ENCODE results near the gene NAALADL2. TPM values are rescaled to one million over a fixed set of nuclear protein-coding genes. Genes with fewer than 3 reads are reported as not detected.

NAALADL2 gene
- polyA plus RNA-seq, 3 donors = not detected

DNA sequence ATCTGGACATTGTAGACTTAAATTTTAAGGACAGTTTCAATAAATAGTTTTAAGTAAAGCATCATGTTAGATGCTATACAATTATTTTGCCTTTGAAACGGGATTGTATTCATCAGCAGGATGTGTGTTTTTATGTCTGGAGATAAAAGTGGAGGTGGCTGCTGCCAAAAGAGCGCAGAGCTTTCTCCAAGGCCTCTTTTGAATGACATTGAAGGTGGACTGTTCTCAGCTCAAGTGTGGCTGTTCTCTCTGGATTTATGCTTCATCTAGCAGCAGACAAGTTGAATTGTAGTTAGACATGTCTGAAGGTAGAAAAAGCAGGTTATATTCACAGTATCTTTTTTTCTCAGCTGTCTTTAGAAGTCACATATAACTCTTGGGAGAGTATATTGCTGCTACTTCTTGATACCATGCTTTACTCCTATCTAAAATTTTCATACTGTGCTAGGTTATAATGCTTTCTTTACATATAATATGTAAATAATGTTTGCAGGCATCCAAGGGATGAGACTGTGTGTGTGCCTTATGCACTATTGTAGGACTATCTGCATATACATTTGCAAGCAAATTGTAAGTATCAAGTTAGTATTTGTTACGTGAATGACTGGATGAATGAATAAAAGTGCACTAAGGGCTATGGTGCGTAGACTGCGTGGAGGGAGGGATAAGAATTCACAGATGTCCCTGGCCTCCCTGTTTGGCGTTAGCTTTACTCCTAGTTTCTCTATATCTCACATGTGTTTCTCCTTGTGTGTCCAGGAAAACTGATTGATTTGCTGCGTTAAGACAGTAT, 340.1 kb downstream of the NAALADL2 start:
- no peak for DNase-seq
- TF ChIP-seq, protein P1, sequence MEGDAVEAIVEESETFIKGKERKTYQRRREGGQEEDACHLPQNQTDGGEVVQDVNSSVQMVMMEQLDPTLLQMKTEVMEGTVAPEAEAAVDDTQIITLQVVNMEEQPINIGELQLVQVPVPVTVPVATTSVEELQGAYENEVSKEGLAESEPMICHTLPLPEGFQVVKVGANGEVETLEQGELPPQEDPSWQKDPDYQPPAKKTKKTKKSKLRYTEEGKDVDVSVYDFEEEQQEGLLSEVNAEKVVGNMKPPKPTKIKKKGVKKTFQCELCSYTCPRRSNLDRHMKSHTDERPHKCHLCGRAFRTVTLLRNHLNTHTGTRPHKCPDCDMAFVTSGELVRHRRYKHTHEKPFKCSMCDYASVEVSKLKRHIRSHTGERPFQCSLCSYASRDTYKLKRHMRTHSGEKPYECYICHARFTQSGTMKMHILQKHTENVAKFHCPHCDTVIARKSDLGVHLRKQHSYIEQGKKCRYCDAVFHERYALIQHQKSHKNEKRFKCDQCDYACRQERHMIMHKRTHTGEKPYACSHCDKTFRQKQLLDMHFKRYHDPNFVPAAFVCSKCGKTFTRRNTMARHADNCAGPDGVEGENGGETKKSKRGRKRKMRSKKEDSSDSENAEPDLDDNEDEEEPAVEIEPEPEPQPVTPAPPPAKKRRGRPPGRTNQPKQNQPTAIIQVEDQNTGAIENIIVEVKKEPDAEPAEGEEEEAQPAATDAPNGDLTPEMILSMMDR (IDR thresholded peaks at IDR 0.05) = no peak

DNA sequence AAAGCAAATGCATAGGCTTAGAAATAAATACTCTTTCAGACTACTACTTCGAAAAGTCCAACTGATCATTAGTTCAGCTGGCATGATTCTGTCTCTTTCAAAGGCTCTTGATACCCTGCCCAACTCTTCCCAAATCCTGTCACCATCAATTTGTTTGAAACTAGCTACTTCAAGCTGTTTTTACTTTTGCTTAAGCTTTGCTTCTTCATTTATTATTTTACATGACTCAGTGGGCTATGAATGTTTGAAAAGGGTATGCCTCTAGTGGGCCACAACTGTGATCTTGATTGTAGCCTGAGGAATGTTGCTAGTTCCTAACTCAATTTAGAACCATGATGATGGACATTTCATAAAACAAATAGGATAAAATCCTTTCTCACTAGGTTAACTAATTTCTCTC, 340.8 kb downstream of the NAALADL2 start:
- TF ChIP-seq, protein P1 (IDR thresholded peaks at IDR 0.05) = no peak
- intact Hi-C loops (cut with micrococcal nuclease) = no loop called here
- peaks cover 1 to 20% (median 9%) of the 10 kb centered on the region in 7 donors for H3K9me3 Mint-ChIP-seq
- Histone ChIP-seq H3K4me2 (replicated peaks; ENCODE audit: extremely low read depth, low read length, poor library complexity, severe bottlenecking) (no peak overlapping the region), H3K9me3 (replicated peaks in 1 of 2; ENCODE audit: control insufficient read depth in 1 of 2, insufficient read depth in 1 of 2, low read length in 2 of 2) (peaks cover 14 to 15% of the 10 kb centered on the region in 2 donors), H3K4me3 (replicated peaks in 1 of 3; ENCODE audit: low read depth in 2 of 3, low read length in 3 of 3) (no peak overlapping the region), H3K36me3 (replicated peaks in 1 of 2; ENCODE audit: control insufficient read depth in 1 of 2, insufficient read depth in 2 of 2, low read length in 2 of 2) (no peaks in the 10 kb centered on the region), H4K20me1 (ENCODE audit: insufficient read depth, low read length) (no peaks in the 10 kb centered on the region), H3K27ac (ENCODE audit: low read depth in 1 of 2, low read length in 2 of 2) (no peak overlapping the region), H3K79me2 (ENCODE audit: insufficient read depth, low read length) (no peaks in the 10 kb centered on the region), H3K9ac (ENCODE audit: insufficient read depth, low read length, poor library complexity, severe bottlenecking) (no peak overlapping the region), H2AFZ (ENCODE audit: insufficient read depth, low read depth, low read length, poor library complexity, severe bottlenecking) (no peak overlapping the region), H3K4me1 (ENCODE audit: control insufficient read depth in 1 of 2, insufficient read depth in 2 of 2, low read length in 2 of 2) (no peaks in the 10 kb centered on the region), H3K27me3 (ENCODE audit: control insufficient read depth in 2 of 2, insufficient read depth in 2 of 2, low read length in 2 of 2) (no peaks in the 10 kb centered on the region)
- no peaks in the 10 kb centered on the region for H3K36me3 Mint-ChIP-seq
- no peak overlapping the region for H3K4me3 Mint-ChIP-seq
- no peaks in the 10 kb centered on the region for H3K27me3 Mint-ChIP-seq (ENCODE audit: low read depth in 3 of 3)
- no peaks in the 10 kb centered on the region for H3K4me1 Mint-ChIP-seq
- H3K27ac Mint-ChIP-seq = no peak overlapping the region
- no CpG with 5 or more reads among the region's 1 CpG for WGBS (ENCODE audit: insufficient coverage)
- DNase-seq = no peak

More for the DNA sequence above, 340.1 kb downstream of the NAALADL2 start:
- Mint-ChIP-seq H3K27me3 (ENCODE audit: low read depth in 3 of 3) (no peaks in the 10 kb centered on the region), H3K9me3 (peaks cover 1 to 20% (median 8%) of the 10 kb centered on the region in 7 donors), H3K4me1 (no peaks in the 10 kb centered on the region), H3K36me3 (no peaks in the 10 kb centered on the region), H3K27ac (no peak overlapping the region), H3K4me3 (no peak overlapping the region)
- Histone ChIP-seq H3K9ac (ENCODE audit: insufficient read depth, low read length, poor library complexity, severe bottlenecking) (no peak overlapping the region), H4K20me1 (ENCODE audit: insufficient read depth, low read length) (no peaks in the 10 kb centered on the region), H2AFZ (ENCODE audit: insufficient read depth, low read depth, low read length, poor library complexity, severe bottlenecking) (no peak overlapping the region), H3K36me3 (replicated peaks in 1 of 2; ENCODE audit: control insufficient read depth in 1 of 2, insufficient read depth in 2 of 2, low read length in 2 of 2) (no peaks in the 10 kb centered on the region), H3K4me3 (replicated peaks in 1 of 3; ENCODE audit: low read depth in 2 of 3, low read length in 3 of 3) (no peak overlapping the region), H3K27me3 (ENCODE audit: control insufficient read depth in 2 of 2, insufficient read depth in 2 of 2, low read length in 2 of 2) (no peaks in the 10 kb centered on the region), H3K79me2 (ENCODE audit: insufficient read depth, low read length) (no peaks in the 10 kb centered on the region), H3K27ac (ENCODE audit: low read depth in 1 of 2, low read length in 2 of 2) (no peak overlapping the region), H3K4me2 (replicated peaks; ENCODE audit: extremely low read depth, low read length, poor library complexity, severe bottlenecking) (no peak overlapping the region), H3K9me3 (replicated peaks in 1 of 2; ENCODE audit: control insufficient read depth in 1 of 2, insufficient read depth in 1 of 2, low read length in 2 of 2) (peaks cover 14 to 15% of the 10 kb centered on the region in 2 donors), H3K4me1 (ENCODE audit: control insufficient read depth in 1 of 2, insufficient read depth in 2 of 2, low read length in 2 of 2) (no peaks in the 10 kb centered on the region)
- intact Hi-C loops (cut with micrococcal nuclease) = no loop called here
- 100% methylated on average over 1 of the region's 7 CpGs for WGBS (ENCODE audit: insufficient coverage)

Measured in CD14-positive monocyte (primary cell).